ENCODE measurements around the gene CACNA1I.

The CACNA1I gene

DNA sequence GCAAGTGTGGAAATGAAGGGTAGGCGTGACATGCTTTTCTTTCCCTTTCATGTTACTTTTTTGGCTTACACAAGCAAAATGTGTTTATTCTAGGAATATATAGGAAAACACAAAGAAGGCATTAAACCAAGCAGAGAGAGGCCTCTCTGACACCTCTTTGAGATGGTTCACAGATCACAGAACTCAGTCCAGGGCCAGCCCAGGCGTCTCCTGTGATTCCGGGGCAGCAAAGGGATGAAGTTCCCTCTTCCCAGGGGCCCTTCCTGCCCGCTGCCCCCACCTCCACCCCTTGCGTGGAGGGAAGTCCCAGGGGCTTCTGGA lies 78.0 kb downstream of the CACNA1I start:
- no peak for DNase-seq (ENCODE audit: low read depth in 2 of 2)

DNA sequence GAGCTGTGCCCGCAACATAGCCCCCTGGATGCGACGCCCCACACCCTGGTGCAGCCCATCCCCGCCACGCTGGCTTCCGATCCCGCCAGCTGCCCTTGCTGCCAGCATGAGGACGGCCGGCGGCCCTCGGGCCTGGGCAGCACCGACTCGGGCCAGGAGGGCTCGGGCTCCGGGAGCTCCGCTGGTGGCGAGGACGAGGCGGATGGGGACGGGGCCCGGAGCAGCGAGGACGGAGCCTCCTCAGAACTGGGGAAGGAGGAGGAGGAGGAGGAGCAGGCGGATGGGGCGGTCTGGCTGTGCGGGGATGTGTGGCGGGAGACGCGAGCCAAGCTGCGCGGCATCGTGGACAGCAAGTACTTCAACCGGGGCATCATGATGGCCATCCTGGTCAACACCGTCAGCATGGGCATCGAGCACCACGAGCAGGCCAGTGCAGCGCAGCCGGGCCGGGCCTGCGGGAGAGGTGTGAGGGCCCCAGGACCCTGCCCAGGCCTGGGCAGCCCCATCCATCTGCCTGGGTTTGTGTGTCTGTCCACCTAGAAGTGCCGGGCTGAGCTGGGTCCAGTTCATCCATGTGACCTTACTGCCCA lies 79.0 kb downstream of the CACNA1I start:
- DNase-seq (ENCODE audit: low read depth in 2 of 2), result no peak

DNA sequence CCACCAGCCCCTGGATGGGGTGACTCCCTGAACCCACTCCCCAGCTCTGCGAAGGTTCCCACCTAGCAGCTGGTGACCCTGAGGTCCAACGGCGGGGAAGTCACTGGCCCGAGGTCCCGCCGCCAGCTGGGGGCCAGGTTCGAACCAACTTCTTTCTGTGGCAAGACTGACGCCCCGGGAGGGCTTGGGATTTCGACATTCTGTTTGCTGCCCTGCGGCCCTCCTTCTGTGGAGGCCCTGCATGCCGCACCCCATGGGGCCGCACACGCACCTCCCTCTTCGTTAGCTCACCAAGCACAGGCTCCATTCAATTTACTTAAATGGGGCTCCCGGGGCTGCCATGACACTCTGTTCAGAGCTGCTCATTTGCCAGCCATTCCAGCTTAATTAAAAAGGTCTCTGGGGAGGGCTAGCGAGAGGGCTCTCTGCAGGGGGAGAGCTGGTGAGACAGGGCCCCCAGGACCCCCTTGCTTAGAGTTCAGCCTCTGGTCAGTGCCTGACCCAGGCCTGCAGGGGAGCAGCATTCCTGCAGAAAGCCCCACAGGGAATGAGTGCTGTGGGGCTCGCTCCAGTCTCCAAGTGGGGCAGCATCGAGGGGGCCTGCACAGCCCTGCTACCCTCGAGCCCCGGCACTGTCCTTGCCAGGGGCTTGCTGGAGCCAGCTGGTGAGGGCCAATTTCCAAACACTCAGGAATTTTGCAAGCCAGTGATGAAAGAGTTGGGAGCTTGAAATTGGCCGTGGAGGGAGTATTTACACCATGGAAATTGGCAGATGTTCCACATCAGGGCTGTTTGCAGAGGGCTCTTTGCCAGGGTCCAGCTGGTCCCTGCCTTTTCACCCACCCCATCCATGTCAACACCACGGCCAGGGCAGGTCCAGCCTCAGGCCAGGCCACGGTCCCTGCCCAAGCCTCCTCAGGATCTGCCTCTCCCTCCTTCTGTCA lies 80.8 kb downstream of the CACNA1I start:
- no peak for DNase-seq (ENCODE audit: low read depth in 2 of 2)

DNA sequence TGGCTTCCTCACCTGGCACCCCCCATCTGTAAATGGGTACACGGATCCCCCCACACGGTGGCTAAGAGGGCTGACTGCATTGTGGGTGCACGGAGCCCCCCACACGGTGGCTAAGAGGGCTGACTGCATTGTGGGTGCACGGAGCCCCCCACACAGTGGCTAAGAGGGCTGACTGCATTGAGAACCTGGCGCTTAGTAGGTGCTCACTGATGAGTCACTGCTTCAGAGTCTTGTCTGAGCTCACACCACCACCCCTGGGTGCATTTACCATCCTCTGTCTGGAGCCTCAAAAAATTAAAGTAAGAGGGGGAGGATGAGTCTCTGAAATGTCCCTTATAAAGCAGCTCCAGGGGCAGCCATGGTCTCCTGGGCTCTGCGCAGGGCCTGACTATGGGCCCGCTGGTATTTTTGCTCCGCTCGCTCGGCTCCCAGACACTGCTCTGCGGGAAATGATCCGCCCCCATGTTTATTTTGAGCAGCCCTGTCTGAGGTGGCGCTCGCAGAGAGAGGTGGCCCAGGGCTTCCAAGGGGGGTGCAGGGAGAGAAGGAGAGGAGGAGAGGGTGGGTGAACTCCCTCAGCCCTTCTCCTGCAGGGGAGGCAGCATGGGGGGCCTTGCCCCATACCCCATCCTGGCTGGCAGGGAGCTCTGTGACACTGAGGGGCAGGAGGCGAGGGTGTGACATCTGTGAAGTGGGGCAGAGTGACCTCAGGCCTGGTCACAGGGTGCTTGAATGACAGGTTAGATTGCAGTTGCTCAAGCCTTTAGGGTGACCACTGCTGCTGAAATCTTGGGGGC lies 82.6 kb downstream of the CACNA1I start:
- no peak for DNase-seq (ENCODE audit: low read depth in 2 of 2)

DNA sequence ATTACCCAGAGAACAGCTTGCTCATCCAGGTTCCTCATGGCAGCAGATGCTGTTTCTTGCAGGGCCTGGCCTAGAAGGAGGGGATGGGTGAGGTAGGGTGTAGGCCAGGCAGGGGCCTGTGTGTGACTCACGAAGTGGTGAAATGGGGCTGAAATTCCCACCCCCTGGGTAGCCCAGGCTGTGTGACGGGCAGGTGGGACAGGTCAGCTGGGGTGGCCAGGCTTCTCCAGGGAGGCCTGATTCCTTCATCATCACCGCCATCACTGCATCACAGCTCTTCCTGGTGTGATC lies 83.2 kb downstream of the CACNA1I start:
- no peak for DNase-seq (ENCODE audit: low read depth in 2 of 2)

DNA sequence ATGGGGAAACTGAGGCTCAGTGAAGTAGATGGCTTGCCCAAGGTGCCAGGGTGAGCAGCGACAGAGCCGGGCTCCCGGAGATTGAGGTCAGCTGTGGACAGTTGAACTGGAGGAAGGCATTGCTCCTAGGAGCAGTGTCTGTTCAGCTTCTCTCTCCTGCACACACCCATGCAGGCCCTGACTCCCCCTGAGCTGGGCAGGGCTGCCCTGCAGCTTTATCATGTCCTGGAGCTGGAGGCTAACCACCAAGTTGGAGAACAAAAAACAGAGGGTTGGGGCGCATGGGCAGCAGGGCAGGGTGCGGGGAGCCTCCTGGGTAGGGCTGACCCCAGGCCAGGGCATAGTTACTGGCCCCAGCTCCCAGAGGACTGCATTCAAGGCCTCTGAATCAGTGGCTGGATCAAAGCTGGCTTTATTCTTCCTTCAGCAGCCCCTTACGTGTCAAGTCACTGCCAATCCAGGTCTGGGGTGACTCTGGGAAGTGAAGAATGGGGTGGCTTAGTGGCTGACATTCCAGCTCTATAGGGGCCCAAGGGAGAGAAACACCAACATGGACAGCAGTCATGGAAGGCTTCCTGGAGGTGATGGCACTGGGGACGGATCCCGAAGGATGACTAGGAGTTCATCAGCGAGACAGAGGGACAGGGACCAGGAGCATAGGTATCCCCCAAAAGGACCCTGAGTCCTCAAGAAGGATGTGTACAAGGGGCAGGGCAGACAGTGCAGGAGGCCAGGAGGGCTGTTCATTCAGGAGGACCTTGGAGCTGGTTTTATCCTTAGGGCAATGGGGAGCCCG lies 83.8 kb downstream of the CACNA1I start:
- DNase-seq (ENCODE audit: low read depth in 2 of 2), result no peak

DNA sequence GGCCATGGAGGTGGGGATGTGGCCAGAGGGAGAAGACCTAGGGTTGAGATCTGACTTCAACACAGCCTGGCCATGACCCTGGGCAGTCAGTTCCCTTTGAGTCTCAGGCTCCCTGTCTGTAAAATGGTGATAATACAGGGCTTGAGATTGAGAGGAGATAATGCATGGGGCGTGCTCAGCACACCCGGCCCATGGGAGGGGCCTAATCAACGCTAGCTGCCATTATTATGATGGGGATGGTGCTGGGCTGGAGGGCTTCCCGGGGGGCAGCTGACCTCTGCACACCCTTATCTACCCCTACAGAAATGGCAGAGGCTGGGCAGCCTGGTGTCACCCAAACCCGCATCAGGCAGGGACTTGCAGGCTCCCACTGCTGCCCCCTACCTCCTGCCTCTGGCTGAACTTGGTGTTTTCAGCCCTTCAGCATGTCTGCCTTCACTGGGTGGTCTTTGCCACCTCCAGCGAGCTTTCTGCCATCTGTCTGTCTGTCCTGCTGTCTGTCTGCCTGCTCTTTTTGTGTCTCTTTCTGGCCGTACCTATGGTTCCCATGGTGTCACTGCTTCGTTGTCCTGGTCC lies 84.5 kb downstream of the CACNA1I start:
- DNase-seq (ENCODE audit: low read depth in 2 of 2), result no peak

DNA sequence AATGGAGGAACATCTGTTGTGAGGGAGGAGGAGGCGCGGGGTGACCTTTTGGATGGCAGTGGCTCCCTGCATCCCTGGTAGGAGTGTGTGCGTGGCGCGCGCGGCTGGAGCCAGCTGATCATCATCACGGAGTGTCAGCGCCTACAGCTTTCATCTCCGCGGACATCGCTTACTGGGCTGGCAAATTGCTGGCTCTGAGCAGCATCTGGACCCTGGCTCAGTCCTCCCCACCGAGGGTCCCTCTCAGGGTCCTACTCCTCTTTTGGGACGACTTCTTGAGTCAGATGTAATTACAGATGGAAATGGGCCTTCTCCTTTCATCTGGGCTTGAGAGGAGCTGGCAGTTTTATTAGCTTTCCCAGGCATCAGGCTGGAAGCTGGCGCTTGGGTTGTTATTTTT lies 85.3 kb downstream of the CACNA1I start:
- no peak for DNase-seq (ENCODE audit: low read depth in 2 of 2)

DNA sequence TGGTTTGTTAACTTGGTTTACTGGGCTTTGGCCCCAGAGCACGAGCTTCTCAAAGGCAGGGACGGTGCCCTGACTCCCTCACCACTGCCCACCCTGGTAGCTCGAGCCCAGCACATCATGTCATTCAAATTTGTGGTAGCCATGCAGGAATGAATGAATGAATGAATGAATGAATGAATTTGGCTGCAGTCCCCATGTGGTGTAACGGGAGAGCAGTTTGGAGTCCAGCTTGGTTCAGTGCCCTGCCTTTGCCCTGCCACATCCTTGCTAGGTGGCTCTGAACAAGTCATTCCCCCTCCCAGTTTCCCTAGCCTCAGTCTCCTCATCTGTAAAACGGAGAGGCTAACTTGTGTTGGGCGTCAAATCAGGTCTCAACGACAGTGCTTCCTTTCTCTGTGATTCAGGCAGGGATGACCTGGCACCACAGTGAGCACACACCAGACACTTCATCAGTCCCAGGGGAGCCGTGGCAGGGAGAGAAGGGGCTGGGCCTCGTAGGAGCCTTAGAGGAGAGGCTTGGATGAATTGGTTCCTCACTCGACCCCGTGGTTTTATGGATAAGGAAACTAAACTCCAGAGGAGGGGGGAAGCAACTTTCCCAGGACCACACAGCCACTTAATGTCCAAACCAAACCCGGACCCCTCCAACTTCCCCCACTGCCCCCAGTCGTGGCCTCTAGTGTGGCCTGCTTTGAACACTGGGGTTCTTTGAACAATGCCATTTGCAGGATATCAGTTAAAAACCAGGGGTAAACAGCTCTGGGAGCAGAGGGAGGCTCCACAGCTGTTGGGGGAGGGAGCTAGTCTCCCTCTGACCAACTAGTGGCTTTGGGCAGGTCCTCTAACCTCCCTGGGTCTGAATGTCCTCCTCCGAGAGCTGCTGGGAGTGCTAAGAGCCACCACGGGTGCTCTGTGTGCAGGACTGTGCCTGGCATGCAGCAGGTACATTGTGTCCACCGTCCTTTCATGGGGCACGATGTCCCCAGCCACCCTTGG lies 86.2 kb downstream of the CACNA1I start:
- no peak for DNase-seq (ENCODE audit: low read depth in 2 of 2)

DNA sequence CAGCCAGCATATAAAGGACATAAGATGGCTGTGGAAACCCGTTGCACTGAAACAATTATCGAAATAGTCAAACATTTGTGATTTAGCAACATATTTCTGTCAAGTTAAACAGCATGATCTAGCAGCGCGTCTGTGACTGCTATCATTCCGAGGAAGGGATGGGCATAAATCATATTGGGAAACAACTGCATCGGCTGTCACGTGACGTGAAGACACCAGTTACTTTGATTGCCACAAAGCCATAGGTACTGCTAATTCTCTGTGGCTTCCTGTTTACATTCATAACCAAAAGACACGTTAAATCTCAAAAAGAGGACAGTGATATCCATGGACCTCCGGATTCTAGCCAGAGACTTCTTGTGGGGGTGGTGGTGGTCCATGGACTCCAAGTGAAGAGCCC lies 87.8 kb downstream of the CACNA1I start:
- DNase-seq (ENCODE audit: low read depth in 2 of 2), result no peak

DNA sequence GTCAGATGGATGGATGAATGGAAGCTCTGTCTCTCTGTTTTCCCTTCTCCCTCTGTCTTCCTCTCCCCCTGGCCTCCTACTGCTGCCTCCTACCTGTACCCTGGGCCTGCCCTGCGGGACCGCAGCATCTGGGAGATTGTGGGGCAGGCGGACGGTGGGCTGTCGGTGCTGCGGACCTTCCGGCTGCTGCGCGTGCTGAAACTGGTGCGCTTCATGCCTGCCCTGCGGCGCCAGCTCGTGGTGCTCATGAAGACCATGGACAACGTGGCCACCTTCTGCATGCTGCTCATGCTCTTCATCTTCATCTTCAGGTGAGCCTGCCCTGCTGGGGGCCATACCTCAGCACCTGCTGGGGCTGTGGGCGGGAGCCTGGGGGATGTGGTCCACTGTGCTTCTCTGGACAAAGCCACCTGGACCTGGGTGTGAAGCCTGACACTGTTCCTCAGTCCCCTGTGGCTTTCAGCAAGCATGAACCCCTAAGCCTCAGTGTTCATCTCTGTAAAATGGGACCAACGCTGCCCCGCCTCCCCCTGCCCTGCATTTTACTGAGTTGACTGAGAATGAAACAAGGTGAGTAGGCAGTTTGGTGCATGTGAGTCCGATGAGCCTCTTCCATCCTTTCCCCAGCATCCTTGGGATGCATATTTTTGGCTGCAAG lies 88.4 kb downstream of the CACNA1I start:
- DNase-seq (ENCODE audit: low read depth in 2 of 2), result no peak

DNA sequence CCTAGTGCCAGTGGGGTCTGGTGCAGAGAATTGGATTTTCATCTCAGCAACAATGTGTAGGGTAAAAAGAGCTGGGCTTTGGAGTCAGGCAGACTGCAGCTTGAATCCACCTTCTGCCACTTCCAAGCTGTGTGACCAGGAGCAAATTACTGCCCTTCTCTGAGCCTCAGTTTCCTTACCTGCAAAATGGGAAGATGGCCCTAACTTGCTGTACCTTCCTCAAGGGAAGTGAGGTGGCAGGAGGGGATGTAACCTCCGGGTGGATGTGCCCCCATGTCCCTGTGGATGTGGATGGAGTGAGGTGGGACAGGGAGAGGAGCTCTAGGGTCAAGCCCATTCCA lies 90.9 kb downstream of the CACNA1I start:
- DNase-seq (ENCODE audit: low read depth in 2 of 2), result no peak

DNA sequence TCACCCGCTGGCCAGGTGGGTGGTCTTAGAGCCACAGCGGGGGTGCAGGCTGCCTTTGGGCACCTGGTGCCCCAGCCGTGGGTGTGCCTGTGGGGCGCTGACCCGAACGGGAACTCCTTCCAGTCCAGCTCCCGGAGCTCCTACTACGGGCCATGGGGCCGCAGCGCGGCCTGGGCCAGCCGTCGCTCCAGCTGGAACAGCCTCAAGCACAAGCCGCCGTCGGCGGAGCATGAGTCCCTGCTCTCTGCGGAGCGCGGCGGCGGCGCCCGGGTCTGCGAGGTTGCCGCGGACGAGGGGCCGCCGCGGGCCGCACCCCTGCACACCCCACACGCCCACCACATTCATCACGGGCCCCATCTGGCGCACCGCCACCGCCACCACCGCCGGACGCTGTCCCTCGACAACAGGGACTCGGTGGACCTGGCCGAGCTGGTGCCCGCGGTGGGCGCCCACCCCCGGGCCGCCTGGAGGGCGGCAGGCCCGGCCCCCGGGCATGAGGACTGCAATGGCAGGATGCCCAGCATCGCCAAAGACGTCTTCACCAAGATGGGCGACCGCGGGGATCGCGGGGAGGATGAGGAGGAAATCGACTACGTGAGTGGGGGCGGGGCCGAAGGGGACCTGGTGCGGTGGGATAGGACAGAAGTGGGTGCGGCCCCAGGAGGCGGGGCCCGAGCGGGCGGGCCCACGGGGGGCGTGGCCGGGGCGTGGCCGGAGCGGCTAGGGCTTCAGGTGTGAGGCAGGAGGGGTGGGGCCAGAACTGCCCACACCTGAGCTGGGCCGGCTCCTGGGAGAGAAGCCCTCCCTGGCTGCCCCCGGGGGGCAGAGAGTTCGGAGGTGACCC lies 91.5 kb downstream of the CACNA1I start:
- DNase-seq (ENCODE audit: low read depth in 2 of 2), result no peak

DNA sequence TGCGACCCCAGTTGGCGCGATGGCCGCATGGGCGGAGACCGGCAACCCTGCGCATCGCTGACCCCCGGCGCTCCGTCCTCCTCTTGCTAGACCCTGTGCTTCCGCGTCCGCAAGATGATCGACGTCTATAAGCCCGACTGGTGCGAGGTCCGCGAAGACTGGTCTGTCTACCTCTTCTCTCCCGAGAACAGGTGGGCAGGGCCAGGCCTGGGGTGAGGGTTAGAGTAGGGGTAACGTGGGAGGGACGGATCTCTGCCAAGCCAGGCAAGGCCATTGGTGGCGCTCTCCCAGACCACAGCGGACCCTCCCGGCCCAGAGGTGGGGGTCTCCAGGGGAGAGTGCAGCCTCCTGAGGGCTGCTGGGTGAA lies 92.1 kb downstream of the CACNA1I start:
- no peak for DNase-seq (ENCODE audit: low read depth in 2 of 2)

DNA sequence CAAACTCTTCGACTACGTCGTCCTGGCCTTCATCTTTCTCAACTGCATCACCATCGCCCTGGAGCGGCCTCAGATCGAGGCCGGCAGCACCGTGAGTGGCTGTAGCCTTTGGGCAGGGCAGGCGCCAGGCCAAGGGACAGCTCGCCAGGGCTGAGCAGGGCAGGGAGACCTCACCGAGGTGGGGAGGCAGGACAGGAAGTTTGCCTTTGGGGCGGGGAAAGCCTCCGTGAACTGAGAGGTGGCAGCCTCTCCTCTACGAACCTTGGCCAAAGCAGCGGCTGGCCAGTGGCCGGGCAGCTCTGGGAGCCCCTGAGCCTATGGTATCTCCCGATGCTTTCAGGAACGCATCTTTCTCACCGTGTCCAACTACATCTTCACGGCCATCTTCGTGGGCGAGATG lies 93.2 kb downstream of the CACNA1I start:
- no peak for DNase-seq (ENCODE audit: low read depth in 2 of 2)

DNA sequence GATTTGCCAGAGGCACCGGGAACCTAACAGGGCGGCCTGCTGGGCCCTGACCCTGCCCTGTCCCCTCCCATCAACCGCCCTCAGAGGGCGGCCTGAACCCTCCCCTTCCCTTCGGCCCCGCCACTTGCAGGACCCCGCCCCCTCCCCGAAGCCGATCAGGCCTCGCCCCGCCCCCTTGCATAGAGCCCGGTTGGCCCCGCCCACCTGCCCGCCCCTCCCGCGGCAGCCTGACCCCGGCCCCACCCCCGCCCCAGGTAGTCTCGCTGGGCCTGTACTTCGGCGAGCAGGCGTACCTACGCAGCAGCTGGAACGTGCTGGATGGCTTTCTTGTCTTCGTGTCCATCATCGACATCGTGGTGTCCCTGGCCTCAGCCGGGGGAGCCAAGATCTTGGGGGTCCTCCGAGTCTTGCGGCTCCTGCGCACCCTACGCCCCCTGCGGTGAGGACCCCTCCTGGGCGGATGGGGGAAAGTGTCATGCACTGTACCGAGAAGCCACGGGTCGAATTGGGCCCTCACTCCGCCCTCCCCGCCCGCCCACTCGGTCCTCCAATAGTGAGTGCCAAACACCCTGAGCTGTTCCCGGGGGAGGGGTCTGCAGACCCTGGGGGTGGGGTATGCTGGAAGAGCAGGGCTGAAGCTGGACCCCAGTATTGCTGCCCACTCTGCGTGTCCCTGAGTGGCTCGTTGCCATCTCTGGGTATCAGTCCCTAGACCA lies 94.1 kb downstream of the CACNA1I start:
- no peak for DNase-seq (ENCODE audit: low read depth in 2 of 2)

DNA sequence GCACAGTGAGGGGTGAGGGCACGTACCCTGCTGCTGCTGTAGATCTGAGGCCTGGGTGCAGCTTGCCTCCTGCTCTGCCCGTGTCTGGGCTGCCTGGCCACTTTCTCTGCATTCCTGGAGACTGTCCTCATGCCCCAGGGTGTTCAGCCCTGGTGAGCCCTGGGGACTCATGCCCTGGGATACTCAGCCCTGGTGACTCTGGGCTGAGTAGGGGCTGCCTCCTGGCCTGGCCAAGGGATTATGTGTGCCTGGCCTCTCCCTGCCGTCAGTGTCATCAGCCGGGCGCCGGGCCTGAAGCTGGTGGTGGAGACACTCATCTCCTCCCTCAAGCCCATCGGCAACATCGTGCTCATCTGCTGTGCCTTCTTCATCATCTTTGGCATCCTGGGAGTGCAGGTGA lies 94.7 kb downstream of the CACNA1I start:
- DNase-seq (ENCODE audit: low read depth in 2 of 2), result no peak

DNA sequence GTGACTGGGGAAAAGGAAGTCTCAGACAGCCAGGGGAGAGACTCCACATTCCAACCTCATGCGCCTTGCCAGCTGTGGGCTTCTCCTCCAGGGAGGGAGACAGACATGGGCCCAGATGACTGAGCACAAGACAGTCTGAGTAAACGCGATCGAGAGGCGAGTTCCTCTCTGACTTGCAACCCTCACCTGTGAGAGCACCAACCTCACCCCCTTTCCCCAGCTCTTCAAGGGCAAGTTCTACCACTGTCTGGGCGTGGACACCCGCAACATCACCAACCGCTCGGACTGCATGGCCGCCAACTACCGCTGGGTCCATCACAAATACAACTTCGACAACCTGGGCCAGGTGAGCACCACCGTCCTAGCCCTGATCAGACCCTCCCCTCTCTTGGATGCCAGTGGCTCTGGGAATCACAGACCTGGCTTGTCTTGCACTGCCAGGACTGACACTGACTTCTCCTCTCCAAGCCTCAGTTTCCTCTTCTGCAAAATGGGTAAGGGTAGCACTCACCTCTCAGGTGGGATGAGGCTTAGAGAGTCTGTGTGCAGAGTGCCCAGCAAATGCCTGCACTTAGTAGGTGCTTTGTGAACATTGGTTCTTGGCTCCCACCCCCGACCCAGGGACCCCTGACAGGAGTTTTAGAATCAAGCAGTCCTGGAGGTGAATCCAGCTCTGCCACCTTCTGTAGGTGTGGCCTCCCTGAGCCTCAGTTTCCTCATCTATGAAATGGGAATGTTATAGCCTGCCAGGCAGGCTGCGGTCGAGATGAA lies 95.3 kb downstream of the CACNA1I start:
- DNase-seq (ENCODE audit: low read depth in 2 of 2), result no peak

Measured in fibroblast of skin of left quadriceps (primary cell).